SKM-1 treated with dmso at 0.1 percent for 144 hours (cell line): Measurements from ENCODE around the gene ST6GALNAC5.

Experiments used
- DNase-seq: peaks from one replicate; lab custom pipeline; 2025; ENCODE audit not compliant: unreplicated experiment; lab: John Stamatoyannopoulos, UW

Gene ST6GALNAC5

GRCh38 chr1:77039739-77040138 is 172.5 kb downstream of the ST6GALNAC5 start:
- DNase-seq = no peak

DNA sequence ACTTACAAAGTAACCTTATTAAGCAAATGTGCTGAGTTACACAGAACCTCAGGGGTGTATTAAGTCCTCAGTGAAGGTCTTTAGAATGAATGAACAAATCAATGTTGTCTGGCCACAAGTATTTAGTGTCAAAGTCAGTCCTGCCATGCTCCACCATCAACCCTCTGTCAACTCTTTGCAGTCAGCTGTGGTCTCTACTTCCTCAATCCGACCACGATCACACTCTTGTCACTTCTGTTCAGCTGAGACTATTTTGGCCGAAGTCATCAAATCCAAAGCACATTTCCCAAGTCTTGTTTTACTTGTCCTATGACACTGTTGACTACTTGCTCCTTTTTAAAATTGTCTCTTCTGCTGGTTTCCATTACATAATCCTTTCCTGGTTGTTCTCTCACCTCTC is 173.5 kb downstream of the ST6GALNAC5 start:
- DNase-seq = peak; percentile 11

DNA sequence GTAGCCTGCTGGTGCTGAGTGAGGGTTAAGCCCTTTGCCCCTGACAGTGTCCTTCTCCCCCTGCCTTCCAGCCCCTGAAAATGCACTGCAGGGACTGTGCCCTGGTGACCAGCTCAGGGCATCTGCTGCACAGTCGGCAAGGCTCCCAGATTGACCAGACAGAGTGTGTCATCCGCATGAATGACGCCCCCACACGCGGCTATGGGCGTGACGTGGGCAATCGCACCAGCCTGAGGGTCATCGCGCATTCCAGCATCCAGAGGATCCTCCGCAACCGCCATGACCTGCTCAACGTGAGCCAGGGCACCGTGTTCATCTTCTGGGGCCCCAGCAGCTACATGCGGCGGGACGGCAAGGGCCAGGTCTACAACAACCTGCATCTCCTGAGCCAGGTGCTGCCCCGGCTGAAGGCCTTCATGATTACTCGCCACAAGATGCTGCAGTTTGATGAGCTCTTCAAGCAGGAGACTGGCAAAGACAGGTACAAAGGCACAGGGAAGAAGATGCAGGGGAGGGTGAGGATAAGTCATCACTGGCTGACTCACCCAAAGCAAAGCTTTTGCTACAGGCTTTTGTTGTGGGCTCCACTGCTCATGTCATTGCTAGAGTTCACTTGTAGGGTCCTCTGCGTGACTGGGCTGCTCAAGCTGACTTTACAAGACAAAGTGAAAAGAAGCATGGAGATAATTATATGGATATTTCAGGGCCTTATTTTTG is 177.0 kb downstream of the ST6GALNAC5 start:
- DNase-seq = no peak

GRCh38 chr1:77047575-77047974 is 180.3 kb downstream of the ST6GALNAC5 start:
- DNase-seq = no peak

DNA sequence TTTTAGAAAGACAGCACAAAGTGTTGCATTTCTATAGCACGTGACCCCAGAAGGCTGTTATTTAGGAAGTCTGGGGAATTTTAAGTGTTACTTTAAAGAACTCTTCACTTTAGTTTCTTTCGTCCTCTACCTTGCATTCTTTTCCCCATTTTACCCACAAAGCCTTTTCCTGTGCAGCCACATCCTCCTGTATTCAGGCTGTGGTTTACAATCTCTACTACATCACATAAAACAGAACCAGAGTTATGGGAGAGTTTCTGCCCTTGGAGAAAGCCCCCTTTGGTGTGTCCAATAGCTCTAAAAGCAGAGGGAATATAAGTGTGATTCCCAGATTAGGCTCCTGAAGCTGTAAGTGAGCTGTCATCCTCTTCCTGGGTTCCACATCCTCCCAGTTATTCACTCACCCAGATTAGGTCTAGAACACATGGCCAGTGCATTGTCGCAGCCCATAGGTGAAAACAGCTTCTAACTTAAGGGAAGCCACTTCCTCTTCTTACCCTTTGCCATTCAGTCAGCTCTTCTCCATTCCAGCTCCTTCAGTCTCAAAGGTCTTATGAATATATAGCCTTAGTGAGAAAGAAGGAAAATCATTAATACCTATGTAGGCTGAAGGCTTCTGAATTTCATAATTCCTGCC is 180.8 kb downstream of the ST6GALNAC5 start:
- DNase-seq = peak; percentile 77

DNA sequence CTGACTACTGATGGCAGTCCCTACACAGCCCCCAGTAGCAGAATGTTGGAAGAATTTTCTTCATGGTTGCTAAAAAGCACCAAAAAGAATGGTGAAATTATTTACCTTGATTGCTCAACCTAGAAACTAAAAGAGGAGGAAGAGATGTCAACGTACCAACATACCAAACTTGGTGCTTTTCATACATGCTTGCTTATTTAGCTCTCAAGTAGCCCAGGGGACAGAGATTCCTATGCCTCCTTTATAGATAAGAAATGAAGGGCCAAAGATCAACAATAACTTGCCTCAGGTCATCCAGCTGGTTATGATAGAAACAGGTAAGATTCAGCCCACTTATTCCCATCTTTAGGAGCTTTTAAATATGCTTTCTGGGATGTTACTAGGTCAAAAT is 181.3 kb downstream of the ST6GALNAC5 start:
- peak; percentile 77 for DNase-seq

DNA sequence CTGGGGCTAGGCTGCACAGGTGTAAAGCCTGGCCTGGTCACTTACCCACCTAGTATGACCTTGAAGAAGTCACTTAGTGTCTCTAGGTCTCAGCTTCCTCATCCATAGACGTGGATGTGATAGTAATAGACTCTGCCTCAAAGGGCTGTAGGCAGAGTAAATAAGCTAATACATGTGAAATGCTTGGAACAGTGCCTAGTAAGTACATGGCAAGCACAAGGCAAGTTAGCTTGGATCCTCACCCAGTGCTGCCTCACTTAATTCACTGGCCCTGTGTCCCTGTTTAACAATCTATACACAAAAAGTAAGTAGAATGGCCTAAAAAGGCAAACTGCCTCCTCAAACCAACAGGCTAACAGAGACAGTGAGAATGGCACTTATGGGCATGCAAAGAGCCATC is 184.1 kb downstream of the ST6GALNAC5 start:
- no peak for DNase-seq

- DNase-seq = no peak
Observed at GRCh38 chr1:77056525-77056924, 189.2 kb downstream of the ST6GALNAC5 start.

- no peak for DNase-seq
Observed at GRCh38 chr1:77057994-77058585, 190.8 kb downstream of the ST6GALNAC5 start.

GRCh38 chr1:77060000-77060399 is 192.7 kb downstream of the ST6GALNAC5 start:
- DNase-seq = peak; percentile 89

DNA sequence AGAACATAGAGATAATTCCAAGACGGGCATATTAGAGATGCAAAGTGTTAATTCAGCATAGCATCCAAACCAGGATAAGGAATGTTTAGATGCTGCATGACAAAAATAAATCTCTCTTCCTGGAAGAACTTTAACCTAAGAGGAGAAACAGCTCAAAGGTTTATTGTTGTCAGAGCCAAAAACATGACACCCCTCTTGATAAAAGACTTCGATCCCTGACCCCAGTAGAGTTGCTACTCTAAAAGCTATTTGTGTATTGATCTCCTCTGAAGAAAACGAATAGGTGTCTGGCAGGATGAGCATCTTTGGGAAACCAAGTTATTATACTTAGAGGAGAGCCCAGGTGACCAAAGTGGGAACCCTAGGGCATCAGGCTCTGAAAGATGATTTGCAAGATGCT is 193.9 kb downstream of the ST6GALNAC5 start:
- no peak for DNase-seq

GRCh38 chr1:77063118-77063517 is 195.8 kb downstream of the ST6GALNAC5 start:
- DNase-seq = no peak

DNA sequence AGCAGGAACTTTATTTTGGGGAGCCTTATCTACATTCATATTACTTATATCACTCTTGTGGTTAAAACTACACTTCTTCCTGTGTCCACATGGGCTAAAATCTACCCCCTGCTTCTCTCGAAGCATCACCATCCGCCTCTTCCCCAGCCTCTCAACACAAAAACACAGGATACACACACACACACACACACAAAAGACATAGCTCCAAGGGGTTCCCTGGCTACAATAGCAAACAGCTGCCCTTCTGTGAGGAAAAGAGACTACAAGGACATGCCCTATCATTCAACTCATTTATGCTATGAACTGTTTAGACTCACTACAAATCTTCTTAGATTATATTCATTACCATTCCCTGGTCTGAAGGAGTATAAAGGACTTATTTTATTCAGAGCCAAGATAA is 197.0 kb downstream of the ST6GALNAC5 start:
- no peak for DNase-seq

GRCh38 chr1:77065693-77066342 is 198.5 kb downstream of the ST6GALNAC5 start:
- no peak for DNase-seq

DNA sequence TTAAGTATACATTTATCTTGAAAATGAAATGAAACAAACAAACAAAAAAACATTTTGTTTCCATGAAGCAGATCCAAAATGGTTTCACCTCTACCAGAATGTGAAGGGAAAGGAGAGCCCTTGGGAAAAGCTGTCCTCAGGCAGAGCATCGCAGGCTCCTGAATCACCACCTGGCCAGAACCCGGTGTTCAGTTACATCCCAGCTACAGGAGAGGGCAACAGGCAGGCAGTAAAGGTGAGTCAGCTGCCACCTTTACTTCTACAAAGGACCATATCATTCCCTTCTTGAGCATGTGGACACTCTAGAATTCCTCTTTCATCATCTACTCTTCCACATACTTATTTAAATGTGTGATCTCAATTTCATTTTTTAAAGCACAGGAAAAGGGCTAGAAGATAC is 200.7 kb downstream of the ST6GALNAC5 start:
- no peak for DNase-seq

DNA sequence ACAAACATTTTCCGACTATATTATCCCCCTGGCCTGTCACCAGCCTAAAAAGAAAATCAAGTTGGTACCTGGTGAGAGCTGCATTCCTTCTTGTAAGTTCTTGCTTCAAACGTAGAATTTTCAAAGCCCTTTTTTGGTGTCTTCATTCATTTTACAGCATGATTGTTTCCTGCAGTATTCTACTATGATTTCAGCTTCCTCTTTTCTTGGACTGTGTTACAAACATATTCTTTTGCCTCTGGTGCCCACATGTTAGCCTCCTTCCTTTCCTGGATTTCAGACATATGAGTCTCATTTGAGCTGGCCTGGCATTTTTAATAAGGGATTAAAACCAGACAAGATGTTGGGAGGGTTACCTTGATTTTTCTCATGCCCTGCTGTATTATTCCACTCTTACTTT is 209.5 kb downstream of the ST6GALNAC5 start:
- peak; percentile 26 for DNase-seq

DNA sequence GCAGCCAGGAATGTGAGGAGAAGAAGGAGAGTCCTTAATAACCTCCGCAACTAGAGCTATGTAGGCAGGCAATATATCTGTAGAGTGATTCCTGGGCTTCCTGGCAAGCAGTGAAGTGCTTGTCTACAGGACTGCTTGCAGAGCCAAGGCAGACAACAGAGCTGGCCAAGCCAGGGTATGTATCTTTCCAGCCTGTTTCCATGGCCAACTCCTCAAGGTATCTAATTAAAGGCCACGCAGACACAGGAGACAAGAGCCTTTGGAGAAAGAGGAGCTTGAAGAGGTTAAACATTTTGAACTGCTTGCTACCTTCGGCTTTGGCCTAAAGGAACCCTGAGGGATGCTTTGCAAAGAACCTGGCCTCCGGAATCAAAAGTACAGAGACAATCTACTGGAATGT is 214.6 kb downstream of the ST6GALNAC5 start:
- no peak for DNase-seq

- no peak for DNase-seq
Observed at GRCh38 chr1:77084457-77084856, 217.2 kb downstream of the ST6GALNAC5 start.

DNA sequence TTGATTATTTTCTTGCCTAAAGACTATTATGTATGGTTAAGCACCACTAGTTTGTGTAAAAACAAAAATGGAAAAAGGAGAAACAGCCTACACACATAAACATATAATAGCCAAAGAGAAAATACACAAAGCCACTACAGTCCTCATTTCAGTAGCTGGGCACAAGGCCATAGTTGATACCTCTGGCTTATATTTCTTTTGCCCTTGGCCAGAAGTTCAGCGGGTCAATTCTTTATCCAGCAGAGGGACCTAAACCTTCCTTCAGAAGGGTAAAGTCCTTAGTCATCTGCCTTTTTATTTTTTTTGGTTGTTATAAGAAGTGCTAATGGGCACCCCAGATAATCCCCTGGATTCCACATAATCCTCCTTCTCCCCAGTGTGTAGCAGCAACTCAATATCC is 217.8 kb downstream of the ST6GALNAC5 start:
- DNase-seq = no peak

- no peak for DNase-seq
Observed at GRCh38 chr1:77089756-77090155, 222.5 kb downstream of the ST6GALNAC5 start.

DNA sequence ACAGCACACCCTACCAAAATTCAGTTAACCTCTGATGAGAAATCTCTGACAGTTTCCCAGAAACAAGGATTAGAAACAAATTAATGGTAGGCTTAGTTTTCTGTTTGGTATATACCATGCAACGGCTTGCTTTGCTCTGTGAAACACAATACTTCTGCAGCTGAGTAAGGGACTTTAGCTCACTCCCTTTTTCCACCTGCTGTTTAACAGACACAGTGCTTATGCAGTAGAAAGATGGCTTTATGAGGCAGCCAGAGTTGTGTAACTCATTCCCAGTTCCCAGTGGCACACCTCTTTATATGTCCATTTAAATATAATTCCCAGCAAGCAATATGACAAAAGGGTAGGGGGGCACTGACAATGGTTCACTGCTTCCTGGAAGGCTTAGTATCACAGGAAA is 228.0 kb downstream of the ST6GALNAC5 start:
- no peak for DNase-seq
